GM12878 (cell line): Measurements from ENCODE around the gene KDM8. TPM values are rescaled to one million over a fixed set of nuclear protein-coding genes. Genes with fewer than 3 reads are reported as not detected.

Experiments used
- ATAC-seq: fragments of 200-7000 bp; cut with Tn5 transposase; 3 replicates; pipeline ENCODE4 v1.9.1; 2020; ENCODE audit warnings: mild to moderate bottlenecking, moderate library complexity
- BruUV-seq: library from RNA; stranded (reverse); fragments of 400-500 nt; replicated peaks from 2 replicates; lab custom pipeline; 2021; lab: Mats Ljungman, UMichigan
- CTCF ChIA-PET: fragments of 300-600 bp; sonication (Branson Sonifier 250); formaldehyde crosslinking; extraction: SDS; loops from one replicate; lab custom pipeline; 2021; ENCODE audit warnings: inconsistent platforms; lab: Yijun Ruan, JAX
- POLR2A ChIA-PET: fragments of 350-600 bp; formaldehyde crosslinking; extraction: SDS; loops from one replicate; lab custom pipeline; 2021; ENCODE audit warnings: inconsistent platforms; lab: Charles Lee
- RAD21 ChIA-PET: fragments of 300-600 bp; sonication (Branson Sonifier 250); formaldehyde crosslinking; loops from one replicate; lab custom pipeline; 2023; ENCODE audit warnings: antibody characterized with exemption; ENCODE audit not compliant: unreplicated experiment; lab: Charles Lee
- SMC1A ChIA-PET: fragments of 300-600 bp; sonication (Branson Sonifier 250); formaldehyde crosslinking; loops from one replicate; lab custom pipeline; 2023; ENCODE audit not compliant: unreplicated experiment, uncharacterized antibody; lab: Charles Lee
- DNase-seq: peaks from one replicate; pipeline ENCODE4 v3.0.0-alpha.2; 2011; ENCODE audit warnings: low read depth, low spot score
- FAIRE-seq: peaks from 3 replicates; lab custom pipeline; 2011; peaks lifted over from hg19 to GRCh38; lab: Jason Lieb, UNC
- H2AFZ ChIP-seq: 2 replicates; pipeline ENCODE4 v1.6.0; 2011; ENCODE audit warnings: low read depth, low read length, control low read depth; ENCODE audit not compliant: control insufficient read depth
- H3K27ac ChIP-seq: 2 replicates; pipeline ENCODE4 v1.5.1; 2011; ENCODE audit warnings: control low read depth; ENCODE audit not compliant: control insufficient read depth, insufficient read depth
- H3K27me3 ChIP-seq, 2 experiments: replicated peaks in 1 of 2; 2 replicates each; pipeline versions ENCODE4 v1.6.0 to v1.6.1; 2011; ENCODE audit warnings: low read length in 1 of 2; ENCODE audit not compliant: control insufficient read depth in 2 of 2, insufficient read depth in 2 of 2
- H3K36me3 ChIP-seq, 2 experiments: 2 replicates each; pipeline ENCODE4 v1.5.1; 2011; ENCODE audit warnings: low read length in 1 of 2; ENCODE audit not compliant: control insufficient read depth in 2 of 2, insufficient read depth in 2 of 2
- H3K4me1 ChIP-seq: 2 replicates; pipeline ENCODE4 v1.6.1; 2011; ENCODE audit warnings: mild to moderate bottlenecking, low read length, moderate library complexity, mixed read lengths; ENCODE audit not compliant: control insufficient read depth, insufficient read depth
- H3K4me2 ChIP-seq: 2 replicates; pipeline ENCODE4 v1.6.0; 2011; ENCODE audit warnings: control low read depth; ENCODE audit not compliant: control insufficient read depth, insufficient read depth
- H3K4me3 ChIP-seq: fragments of 200-600 bp; sonication (generic); 2 replicates; pipeline ENCODE4 v1.5.1; 2016
- H3K79me2 ChIP-seq: 2 replicates; pipeline ENCODE4 v1.6.0; 2011; ENCODE audit warnings: low read length; ENCODE audit not compliant: control insufficient read depth, insufficient read depth
- H3K9ac ChIP-seq: 2 replicates; pipeline ENCODE4 v1.8.0; 2011; ENCODE audit warnings: low read length, control low read depth, mixed read lengths; ENCODE audit not compliant: control insufficient read depth, insufficient read depth
- H3K9me3 ChIP-seq: replicated peaks from 3 replicates; pipeline ENCODE4 v1.5.1; 2011; ENCODE audit warnings: mild to moderate bottlenecking, low read length; ENCODE audit not compliant: control insufficient read depth, insufficient read depth
- H4K20me1 ChIP-seq: 2 replicates; pipeline ENCODE4 v1.6.0; 2011; ENCODE audit not compliant: control insufficient read depth, insufficient read depth
- BRCA1 ChIP-seq: IDR thresholded peaks from 2 replicates; pipeline ENCODE4 v1.6.1; 2011; ENCODE audit warnings: low read depth, low read length, improper control_type of control experiment
- CHD1 ChIP-seq: IDR thresholded peaks from 2 replicates; pipeline ENCODE4 v1.6.1; 2012; ENCODE audit warnings: low read depth, low read length, improper control_type of control experiment
- CHD2 ChIP-seq: IDR thresholded peaks from 2 replicates; pipeline ENCODE4 v1.6.1; 2011; ENCODE audit warnings: low read depth, low read length, improper control_type of control experiment, borderline replicate concordance
- E4F1 ChIP-seq: fragments of 450-650 bp; IDR thresholded peaks from 2 replicates; pipeline ENCODE4 v1.6.1; 2018; ENCODE audit warnings: borderline replicate concordance, mild to moderate bottlenecking; ENCODE audit not compliant: partially characterized antibody
- IRF3 ChIP-seq: fragments of 450-650 bp; IDR thresholded peaks from 2 replicates; pipeline ENCODE4 v1.6.1; 2014; ENCODE audit warnings: mild to moderate bottlenecking
- JUNB ChIP-seq: IDR thresholded peaks from 2 replicates; pipeline ENCODE4 v1.6.1; 2016; ENCODE audit warnings: antibody characterized with exemption, mild to moderate bottlenecking
- JUND ChIP-seq: IDR thresholded peaks from 2 replicates; pipeline ENCODE4 v1.6.1; 2012; ENCODE audit warnings: low read depth, mild to moderate bottlenecking, low read length, improper control_type of control experiment, moderate library complexity
- KAT2A ChIP-seq: conservative IDR thresholded peaks from 2 replicates; pipeline ENCODE4 v1.6.1; 2011; ENCODE audit warnings: low read depth, low read length; ENCODE audit not compliant: control insufficient read depth
- NBN ChIP-seq: fragments of 450-650 bp; IDR thresholded peaks from 2 replicates; pipeline ENCODE4 v1.6.1; 2016
- NFXL1 ChIP-seq: fragments of 450-650 bp; IDR thresholded peaks from 2 replicates; pipeline ENCODE4 v1.6.1; 2017; ENCODE audit warnings: antibody characterized with exemption, mild to moderate bottlenecking, borderline replicate concordance
- PAX5 ChIP-seq: IDR thresholded peaks from 2 replicates; pipeline ENCODE4 v1.6.1; 2011; ENCODE audit warnings: low read depth, low read length, borderline replicate concordance
- POLR2AphosphoS2 ChIP-seq: IDR thresholded peaks from 2 replicates; pipeline ENCODE4 v1.6.1; 2011; ENCODE audit warnings: low read depth, mild to moderate bottlenecking, low read length, improper control_type of control experiment, moderate library complexity
- RFX5 ChIP-seq: IDR thresholded peaks from 2 replicates; pipeline ENCODE4 v1.6.1; 2011; ENCODE audit warnings: low read depth, low read length, improper control_type of control experiment
- TBL1XR1 ChIP-seq: IDR thresholded peaks from 2 replicates; pipeline ENCODE4 v1.6.1; 2012; ENCODE audit warnings: low read depth, low read length, improper control_type of control experiment
- WGBS: methylation state at CpG from one replicate; pipeline ENCODE4 v1.1.6; 2016; ENCODE audit warnings: low lambda C conversion rate; ENCODE audit not compliant: insufficient replicate concordance, insufficient coverage; ENCODE audit errors: missing lambda C conversion rate; 5-methylcytosine and 5-hydroxymethylcytosine counted together
- in situ Hi-C: fragments of 300-500 bp; cut with MboI; formaldehyde crosslinking; loops from 9 replicates; pipeline ENCODE4 v1.14.3; 2018; ENCODE audit warnings: mixed read lengths
- intact Hi-C: fragments of 100-400 bp; cut with micrococcal nuclease; formaldehyde crosslinking; loops from one replicate; pipeline ENCODE4 v1.14.2; 2022; ENCODE audit not compliant: unreplicated experiment
- polyA plus RNA-seq, 11 experiments: library from polyadenylated mRNA; depleted of rRNA in 4 of 11; unstranded in 6 of 11; stranded (reverse) in 5 of 11; fragments of >200 nt; fragmentation: Nextera tagmentation in 4 of 11; fragmentation: Illumina TruSeq in 1 of 11; extraction: Ambion mirVana in 4 of 11; extraction: Trizol in 1 of 11; gene quantifications; 1 replicate in 1 of 11; 2 replicates in 10 of 11; pipeline versions ENCODE4 v1.2.1 to v1.2.3, GENCODE V29; 2011 to 2016; ENCODE audit warnings: inconsistent platforms in 2 of 11, missing spikeins in 2 of 11, low read depth in 1 of 11
- total RNA-seq, 4 experiments: library from RNA; depleted of rRNA in 3 of 4; stranded (reverse); fragments of >200 nt in 3 of 4; fragmentation: Illumina TruSeq in 1 of 4; extraction: Trizol in 1 of 4; gene quantifications; 2 replicates each; pipeline versions ENCODE4 v1.2.1 to v1.2.3, GENCODE V29; 2013 to 2021
- TF ChIP-seq, protein P1 (sequence below): fragments of 450-650 bp; IDR thresholded peaks from 2 replicates; pipeline ENCODE4 v1.6.1; 2017; ENCODE audit warnings: mild to moderate bottlenecking, low read depth, inconsistent platforms; ENCODE audit not compliant: poor library complexity, severe bottlenecking
- TF ChIP-seq, protein P2 (sequence below): IDR thresholded peaks from 2 replicates; pipeline ENCODE4 v1.6.1; 2012; ENCODE audit warnings: low read depth, low read length, improper control_type of control experiment

KDM8 gene
- total and polyA plus RNA-seq, 10 of the 15 experiments (the other 5 are each of a cell fraction or from before 2014, with no cell fraction given): 0.79 to 8.9 (median 5.8) TPM

DNA sequence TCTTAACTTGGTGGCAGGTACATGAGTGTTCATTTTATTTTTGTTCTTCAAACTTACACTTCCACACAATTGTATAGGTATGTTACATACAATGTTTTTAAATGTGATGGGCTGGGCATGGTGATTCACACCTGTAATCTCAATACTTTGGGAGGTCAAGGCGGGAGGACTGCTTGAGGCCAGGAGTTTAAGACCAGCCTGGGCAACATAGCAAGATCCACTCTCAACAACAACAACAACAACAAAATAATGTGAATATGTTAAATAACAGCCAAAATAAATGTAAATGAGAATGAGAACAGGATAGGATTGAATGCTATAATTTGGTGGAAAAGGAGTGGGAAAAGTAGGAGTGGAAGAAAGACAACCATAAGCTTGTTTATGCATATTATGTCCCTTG lies 62.7 kb downstream of the KDM8 start:
- no peak overlapping the region for H3K9ac ChIP-seq
- H3K27me3 ChIP-seq: no peaks in the 10 kb centered on the region
- in situ Hi-C loops: no loop called here
- POLR2A ChIA-PET: interaction anchor here (1.0 to 2.9 kb wide), 4 partner anchors 9 to 30 kb away, joined by 3 to 10 read pairs (median 5); no protein-coding TSS in a partner anchor
- CTCF ChIA-PET: interaction anchor here (0.6 to 7.2 kb wide), 3 partner anchors 8 to 47 kb away, joined by 3 to 42 read pairs (median 10); no protein-coding TSS in a partner anchor
- DNase-seq (no peak), ATAC-seq (no peak), FAIRE-seq (no peak)
- H3K9me3 ChIP-seq: no peaks in the 10 kb centered on the region
- no peak overlapping the region for H2AFZ ChIP-seq
- H3K4me2 ChIP-seq: no peak overlapping the region
- H3K36me3 ChIP-seq: peaks cover 0 to 3% of the 10 kb centered on the region in 2 experiments; a peak in 1 of 4 replicates
- 94% methylated on average over 1 of the region's 1 CpG for WGBS
- no peaks in the 10 kb centered on the region; the same call in 1 of the 2 replicates for H3K4me1 ChIP-seq
- SMC1A ChIA-PET: interaction anchor here (0.8 to 2.9 kb wide), 5 partner anchors 9 to 28 kb away, joined by 3 to 18 read pairs (median 7); no protein-coding TSS in a partner anchor
- H3K27ac ChIP-seq: no peak overlapping the region
- no TSS peak for BruUV-seq
- no peaks in the 10 kb centered on the region for H4K20me1 ChIP-seq
- RAD21 ChIA-PET: interaction anchor here (0.6 to 2.6 kb wide), 2 partner anchors 8 to 29 kb away, joined by 3 to 7 read pairs; no protein-coding TSS in a partner anchor
- intact Hi-C loops: loop anchor here (5.0 kb wide), 1 partner anchor 51 kb away; no protein-coding TSS in a partner anchor
- TF ChIP-seq KAT2A (no peak), POLR2AphosphoS2 (no peak), JUNB (no peak), BRCA1 (no peak), RFX5 (no peak), E4F1 (no peak), TBL1XR1 (no peak), CHD1 (no peak), JUND (no peak), CHD2 (no peak), IRF3 (no peak), PAX5 (no peak), NBN (no peak), NFXL1 (no peak)
- TF ChIP-seq, protein P1, sequence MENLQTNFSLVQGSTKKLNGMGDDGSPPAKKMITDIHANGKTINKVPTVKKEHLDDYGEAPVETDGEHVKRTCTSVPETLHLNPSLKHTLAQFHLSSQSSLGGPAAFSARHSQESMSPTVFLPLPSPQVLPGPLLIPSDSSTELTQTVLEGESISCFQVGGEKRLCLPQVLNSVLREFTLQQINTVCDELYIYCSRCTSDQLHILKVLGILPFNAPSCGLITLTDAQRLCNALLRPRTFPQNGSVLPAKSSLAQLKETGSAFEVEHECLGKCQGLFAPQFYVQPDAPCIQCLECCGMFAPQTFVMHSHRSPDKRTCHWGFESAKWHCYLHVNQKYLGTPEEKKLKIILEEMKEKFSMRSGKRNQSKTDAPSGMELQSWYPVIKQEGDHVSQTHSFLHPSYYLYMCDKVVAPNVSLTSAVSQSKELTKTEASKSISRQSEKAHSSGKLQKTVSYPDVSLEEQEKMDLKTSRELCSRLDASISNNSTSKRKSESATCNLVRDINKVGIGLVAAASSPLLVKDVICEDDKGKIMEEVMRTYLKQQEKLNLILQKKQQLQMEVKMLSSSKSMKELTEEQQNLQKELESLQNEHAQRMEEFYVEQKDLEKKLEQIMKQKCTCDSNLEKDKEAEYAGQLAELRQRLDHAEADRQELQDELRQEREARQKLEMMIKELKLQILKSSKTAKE: no peak
- TF ChIP-seq, protein P2, sequence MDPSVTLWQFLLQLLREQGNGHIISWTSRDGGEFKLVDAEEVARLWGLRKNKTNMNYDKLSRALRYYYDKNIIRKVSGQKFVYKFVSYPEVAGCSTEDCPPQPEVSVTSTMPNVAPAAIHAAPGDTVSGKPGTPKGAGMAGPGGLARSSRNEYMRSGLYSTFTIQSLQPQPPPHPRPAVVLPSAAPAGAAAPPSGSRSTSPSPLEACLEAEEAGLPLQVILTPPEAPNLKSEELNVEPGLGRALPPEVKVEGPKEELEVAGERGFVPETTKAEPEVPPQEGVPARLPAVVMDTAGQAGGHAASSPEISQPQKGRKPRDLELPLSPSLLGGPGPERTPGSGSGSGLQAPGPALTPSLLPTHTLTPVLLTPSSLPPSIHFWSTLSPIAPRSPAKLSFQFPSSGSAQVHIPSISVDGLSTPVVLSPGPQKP: no peak
- no peak overlapping the region for H3K4me3 ChIP-seq
- H3K79me2 ChIP-seq: peaks cover 7% of the 10 kb centered on the region
